Neural cell (in vitro differentiated cells): Measurements from ENCODE around the gene IST1. TPM values are rescaled to one million over a fixed set of nuclear protein-coding genes. Genes with fewer than 3 reads are reported as not detected.

Source experiments
- H2AFZ ChIP-seq: fragments of 200-600, 300-800 bp; sonication (generic), shearing (Covaris generic); 2 replicates; pipeline ENCODE4 v1.6.0; 2014; ENCODE audit warnings: low read depth, mild to moderate bottlenecking, antibody characterized with exemption, low read length, moderate library complexity
- H3F3A ChIP-seq: fragments of 200-600 bp; shearing (Covaris generic); 2 replicates; pipeline ENCODE4 v1.6.1; 2016; ENCODE audit warnings: mild to moderate bottlenecking, moderate library complexity, mixed read lengths, antibody characterized with exemption, low read length; ENCODE audit not compliant: insufficient read depth, poor library complexity, severe bottlenecking
- H3K27ac ChIP-seq: fragments of 200-600, 300-800 bp; sonication (generic), shearing (Covaris generic); 2 replicates; pipeline ENCODE4 v1.5.1; 2014; ENCODE audit warnings: mild to moderate bottlenecking, low read length, moderate library complexity
- H3K27me3 ChIP-seq: fragments of 300-800, 200-600 bp; sonication (generic), shearing (Covaris generic); 2 replicates; pipeline ENCODE4 v1.6.0; 2014; ENCODE audit warnings: mild to moderate bottlenecking, low read depth, low read length, moderate library complexity; ENCODE audit not compliant: insufficient read depth
- H3K36me3 ChIP-seq: fragments of 300-800, 200-600 bp; sonication (generic), shearing (Covaris generic); 2 replicates; pipeline ENCODE4 v1.5.1; 2014; ENCODE audit warnings: mild to moderate bottlenecking, antibody characterized with exemption, low read length, moderate library complexity; ENCODE audit not compliant: insufficient read depth
- H3K4me2 ChIP-seq: fragments of 300-800, 200-600 bp; sonication (generic), shearing (Covaris generic); 2 replicates; pipeline ENCODE4 v1.6.0; 2014; ENCODE audit warnings: mild to moderate bottlenecking, low read length
- H3K4me3 ChIP-seq: fragments of 300-800, 200-600 bp; sonication (generic), shearing (Covaris generic); 2 replicates; pipeline ENCODE4 v1.5.1; 2014; ENCODE audit warnings: mild to moderate bottlenecking, low read length, moderate library complexity
- H3K79me2 ChIP-seq: fragments of 200-600 bp; shearing (Covaris generic); replicated peaks from 2 replicates; pipeline ENCODE4 v1.6.0; 2014; ENCODE audit warnings: mild to moderate bottlenecking, low read length, moderate library complexity; ENCODE audit not compliant: insufficient read depth
- H3K9ac ChIP-seq: fragments of 300-800, 200-600 bp; sonication (generic), shearing (Covaris generic); 2 replicates; pipeline ENCODE4 v1.6.1; 2016; ENCODE audit warnings: mild to moderate bottlenecking, low read length, mixed read lengths
- H3K9me2 ChIP-seq: fragments of 200-600 bp; shearing (Covaris generic); 2 replicates; pipeline ENCODE4 v1.6.1; 2016; ENCODE audit warnings: mild to moderate bottlenecking, low read length, mixed read lengths; ENCODE audit not compliant: insufficient read depth
- H3K9me3 ChIP-seq: fragments of 200-600, 300-800 bp; sonication (generic), shearing (Covaris generic); 2 replicates; pipeline ENCODE4 v1.6.1; 2016; ENCODE audit warnings: mild to moderate bottlenecking, mixed run types, low read length, moderate library complexity, mixed read lengths
- H4K20me1 ChIP-seq: fragments of 200-600 bp; shearing (Covaris generic); 2 replicates; pipeline ENCODE4 v1.6.1; 2016; ENCODE audit warnings: mild to moderate bottlenecking, mixed run types; ENCODE audit not compliant: insufficient read depth
- EP300 ChIP-seq: fragments of 450-650 bp; conservative IDR thresholded peaks from 2 replicates; pipeline ENCODE4 v1.6.1; 2014; ENCODE audit warnings: antibody characterized with exemption, mild to moderate bottlenecking, moderate library complexity; ENCODE audit not compliant: poor library complexity, severe bottlenecking
- EZH2 ChIP-seq: fragments of 200-600, 300-800 bp; shearing (Covaris generic), sonication (generic); IDR thresholded peaks from 2 replicates; pipeline ENCODE4 v1.6.1; 2014; ENCODE audit warnings: antibody characterized with exemption, low read length, borderline replicate concordance, mild to moderate bottlenecking; ENCODE audit not compliant: insufficient read depth, poor library complexity, severe bottlenecking
- MXI1 ChIP-seq: fragments of 450-650 bp; conservative IDR thresholded peaks from 2 replicates; pipeline ENCODE4 v1.6.1; 2014; ENCODE audit warnings: antibody characterized with exemption, mild to moderate bottlenecking; ENCODE audit not compliant: poor library complexity, severe bottlenecking
- POLR2AphosphoS5 ChIP-seq: IDR thresholded peaks from 2 replicates; pipeline ENCODE4 v1.6.1; 2012
- RAD21 ChIP-seq: fragments of 450-650 bp; conservative IDR thresholded peaks from 2 replicates; pipeline ENCODE4 v1.6.1; 2014; ENCODE audit warnings: antibody characterized with exemption, mild to moderate bottlenecking, moderate library complexity
- SMC3 ChIP-seq: fragments of 450-650 bp; conservative IDR thresholded peaks from 2 replicates; pipeline ENCODE4 v1.6.1; 2014; ENCODE audit warnings: antibody characterized with exemption, mild to moderate bottlenecking, moderate library complexity; ENCODE audit not compliant: poor library complexity
- TAF1 ChIP-seq: IDR thresholded peaks from 2 replicates; pipeline ENCODE4 v1.6.1; 2012; ENCODE audit warnings: low read depth
- polyA plus RNA-seq: library from polyadenylated mRNA; depleted of rRNA; stranded (reverse); fragments of >200 nt; gene quantifications from 2 replicates; pipeline ENCODE4 v1.2.3, GENCODE V29; 2014
- TF ChIP-seq, protein P1 (sequence below): IDR thresholded peaks from 2 replicates; pipeline ENCODE4 v1.6.1; 2012; ENCODE audit warnings: borderline replicate concordance
- TF ChIP-seq, protein P2 (sequence below): fragments of 450-650 bp; IDR thresholded peaks from 2 replicates; pipeline ENCODE4 v1.5.1; 2014; ENCODE audit warnings: antibody characterized with exemption, mild to moderate bottlenecking, moderate library complexity; ENCODE audit not compliant: poor library complexity, severe bottlenecking

The IST1 gene
- polyA plus RNA-seq, 1 donor from 2014 or later, result 389 TPM

DNA sequence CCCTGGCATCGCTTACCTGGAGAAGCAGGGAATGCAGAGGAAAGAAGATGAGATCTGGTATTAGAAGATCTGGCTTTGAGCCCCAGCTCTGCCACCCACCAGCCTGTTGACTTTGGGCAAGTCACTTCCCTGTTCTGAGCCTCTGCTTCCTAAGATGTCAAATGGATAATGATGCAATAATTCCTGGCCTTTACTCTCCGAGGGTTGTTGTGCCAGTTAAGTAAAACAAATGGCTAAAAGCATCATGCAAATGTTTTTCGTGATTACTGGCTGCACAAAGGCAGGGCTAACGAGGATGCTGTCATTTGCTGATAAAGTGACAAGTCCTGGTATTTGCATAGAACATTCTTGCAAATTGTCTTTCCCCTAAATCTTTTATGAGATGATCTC is 10.1 kb upstream of the IST1 start:
- peaks cover 35% of the 10 kb centered on the region for H3K79me2 ChIP-seq
- H3K27me3 ChIP-seq, result no peaks in the 10 kb centered on the region
- H3F3A ChIP-seq, result peaks cover 4% of the 10 kb centered on the region
- no peak overlapping the region for H2AFZ ChIP-seq
- peaks cover 5% of the 10 kb centered on the region for H3K36me3 ChIP-seq
- no peak overlapping the region for H3K4me2 ChIP-seq
- peak overlapping the region; percentile 99 for H3K27ac ChIP-seq
- H3K9me3 ChIP-seq, result no peaks in the 10 kb centered on the region
- TF ChIP-seq TAF1 (no peak), EZH2 (no peak), EP300 (no peak), RAD21 (no peak), SMC3 (no peak), MXI1 (no peak), POLR2AphosphoS5 (no peak)
- TF ChIP-seq, protein P1, sequence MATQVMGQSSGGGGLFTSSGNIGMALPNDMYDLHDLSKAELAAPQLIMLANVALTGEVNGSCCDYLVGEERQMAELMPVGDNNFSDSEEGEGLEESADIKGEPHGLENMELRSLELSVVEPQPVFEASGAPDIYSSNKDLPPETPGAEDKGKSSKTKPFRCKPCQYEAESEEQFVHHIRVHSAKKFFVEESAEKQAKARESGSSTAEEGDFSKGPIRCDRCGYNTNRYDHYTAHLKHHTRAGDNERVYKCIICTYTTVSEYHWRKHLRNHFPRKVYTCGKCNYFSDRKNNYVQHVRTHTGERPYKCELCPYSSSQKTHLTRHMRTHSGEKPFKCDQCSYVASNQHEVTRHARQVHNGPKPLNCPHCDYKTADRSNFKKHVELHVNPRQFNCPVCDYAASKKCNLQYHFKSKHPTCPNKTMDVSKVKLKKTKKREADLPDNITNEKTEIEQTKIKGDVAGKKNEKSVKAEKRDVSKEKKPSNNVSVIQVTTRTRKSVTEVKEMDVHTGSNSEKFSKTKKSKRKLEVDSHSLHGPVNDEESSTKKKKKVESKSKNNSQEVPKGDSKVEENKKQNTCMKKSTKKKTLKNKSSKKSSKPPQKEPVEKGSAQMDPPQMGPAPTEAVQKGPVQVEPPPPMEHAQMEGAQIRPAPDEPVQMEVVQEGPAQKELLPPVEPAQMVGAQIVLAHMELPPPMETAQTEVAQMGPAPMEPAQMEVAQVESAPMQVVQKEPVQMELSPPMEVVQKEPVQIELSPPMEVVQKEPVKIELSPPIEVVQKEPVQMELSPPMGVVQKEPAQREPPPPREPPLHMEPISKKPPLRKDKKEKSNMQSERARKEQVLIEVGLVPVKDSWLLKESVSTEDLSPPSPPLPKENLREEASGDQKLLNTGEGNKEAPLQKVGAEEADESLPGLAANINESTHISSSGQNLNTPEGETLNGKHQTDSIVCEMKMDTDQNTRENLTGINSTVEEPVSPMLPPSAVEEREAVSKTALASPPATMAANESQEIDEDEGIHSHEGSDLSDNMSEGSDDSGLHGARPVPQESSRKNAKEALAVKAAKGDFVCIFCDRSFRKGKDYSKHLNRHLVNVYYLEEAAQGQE, result no peak
- H3K9ac ChIP-seq, result no peak overlapping the region
- H3K4me3 ChIP-seq, result peak overlapping the region; percentile 81
- no peaks in the 10 kb centered on the region for H3K9me2 ChIP-seq
- H4K20me1 ChIP-seq, result peaks cover 5% of the 10 kb centered on the region

DNA sequence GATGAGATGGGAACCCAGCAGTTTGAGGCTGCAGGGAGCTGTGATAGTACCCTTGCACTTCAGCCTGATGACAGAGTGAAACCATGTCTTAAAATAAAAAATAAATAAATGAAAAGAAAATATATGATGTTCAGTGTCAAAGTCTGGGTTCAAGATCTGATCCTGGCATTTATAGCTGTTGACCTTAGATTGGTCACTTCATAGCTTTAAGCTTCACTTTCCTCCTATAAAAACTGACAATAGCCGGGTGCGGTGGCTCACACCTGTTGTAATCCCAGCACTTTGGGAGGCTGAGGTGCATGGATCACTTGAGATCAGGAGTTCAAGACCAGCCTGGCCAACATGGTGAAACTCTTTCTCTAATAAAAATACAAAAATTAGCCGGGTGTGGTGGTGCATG is 6.2 kb upstream of the IST1 start:
- no peak for TF ChIP-seq EP300
- TF ChIP-seq TAF1, result no peak
- TF ChIP-seq, protein P1, result no peak
- TF ChIP-seq MXI1, result no peak
- TF ChIP-seq EZH2, result no peak
- no peak for TF ChIP-seq POLR2AphosphoS5
- no peak for TF ChIP-seq RAD21
- TF ChIP-seq, protein P2, sequence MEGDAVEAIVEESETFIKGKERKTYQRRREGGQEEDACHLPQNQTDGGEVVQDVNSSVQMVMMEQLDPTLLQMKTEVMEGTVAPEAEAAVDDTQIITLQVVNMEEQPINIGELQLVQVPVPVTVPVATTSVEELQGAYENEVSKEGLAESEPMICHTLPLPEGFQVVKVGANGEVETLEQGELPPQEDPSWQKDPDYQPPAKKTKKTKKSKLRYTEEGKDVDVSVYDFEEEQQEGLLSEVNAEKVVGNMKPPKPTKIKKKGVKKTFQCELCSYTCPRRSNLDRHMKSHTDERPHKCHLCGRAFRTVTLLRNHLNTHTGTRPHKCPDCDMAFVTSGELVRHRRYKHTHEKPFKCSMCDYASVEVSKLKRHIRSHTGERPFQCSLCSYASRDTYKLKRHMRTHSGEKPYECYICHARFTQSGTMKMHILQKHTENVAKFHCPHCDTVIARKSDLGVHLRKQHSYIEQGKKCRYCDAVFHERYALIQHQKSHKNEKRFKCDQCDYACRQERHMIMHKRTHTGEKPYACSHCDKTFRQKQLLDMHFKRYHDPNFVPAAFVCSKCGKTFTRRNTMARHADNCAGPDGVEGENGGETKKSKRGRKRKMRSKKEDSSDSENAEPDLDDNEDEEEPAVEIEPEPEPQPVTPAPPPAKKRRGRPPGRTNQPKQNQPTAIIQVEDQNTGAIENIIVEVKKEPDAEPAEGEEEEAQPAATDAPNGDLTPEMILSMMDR, result no peak
- H3K4me3 ChIP-seq, result no peak overlapping the region

More for the DNA sequence above, 6.2 kb upstream of the IST1 start:
- Histone ChIP-seq H3K79me2 (peaks cover 5% of the 10 kb centered on the region), H3K27ac (no peak overlapping the region), H3K9ac (no peak overlapping the region), H3K9me2 (no peaks in the 10 kb centered on the region), H3K36me3 (no peaks in the 10 kb centered on the region), H2AFZ (no peak overlapping the region), H4K20me1 (no peaks in the 10 kb centered on the region), H3K27me3 (no peaks in the 10 kb centered on the region), H3K4me2 (no peak overlapping the region), H3K9me3 (no peaks in the 10 kb centered on the region), H3F3A (no peaks in the 10 kb centered on the region)
